Anterior cingulate cortex (tissue), 58 donors: ENCODE measurements around the gene BMP8B.

Source experiments
- DNase-seq, 58 donors: peaks; one replicate each; lab custom pipeline; 2025; lab: John Stamatoyannopoulos, UW

The BMP8B gene

GRCh38 chr1:39729842-39730241 is 58.8 kb downstream of the BMP8B start:
- DNase-seq: no peak

GRCh38 chr1:39729030-39729429 is 59.6 kb downstream of the BMP8B start:
- peak in 10 of 58 donors; percentile 5 to 34 (median 8) for DNase-seq

DNA sequence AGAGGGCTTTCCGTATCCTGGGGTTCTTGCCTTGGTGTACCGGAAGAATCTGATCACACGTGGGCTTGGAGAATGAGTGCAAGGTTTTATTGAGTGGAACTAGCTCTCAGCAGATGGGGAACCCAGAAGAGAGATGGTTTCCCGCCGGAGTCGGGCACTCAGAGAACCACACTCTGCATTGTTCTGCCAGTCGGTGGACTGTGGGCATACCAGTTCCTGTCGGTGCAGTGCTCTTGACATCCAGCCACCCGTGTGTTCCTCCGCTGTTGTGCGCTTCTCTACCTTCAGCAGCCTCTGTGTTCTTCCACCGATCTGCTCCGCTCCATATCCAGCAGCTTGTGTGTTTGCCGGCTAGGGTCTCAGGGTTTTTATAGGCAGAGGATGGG is 60.7 kb downstream of the BMP8B start:
- no peak for DNase-seq

DNA sequence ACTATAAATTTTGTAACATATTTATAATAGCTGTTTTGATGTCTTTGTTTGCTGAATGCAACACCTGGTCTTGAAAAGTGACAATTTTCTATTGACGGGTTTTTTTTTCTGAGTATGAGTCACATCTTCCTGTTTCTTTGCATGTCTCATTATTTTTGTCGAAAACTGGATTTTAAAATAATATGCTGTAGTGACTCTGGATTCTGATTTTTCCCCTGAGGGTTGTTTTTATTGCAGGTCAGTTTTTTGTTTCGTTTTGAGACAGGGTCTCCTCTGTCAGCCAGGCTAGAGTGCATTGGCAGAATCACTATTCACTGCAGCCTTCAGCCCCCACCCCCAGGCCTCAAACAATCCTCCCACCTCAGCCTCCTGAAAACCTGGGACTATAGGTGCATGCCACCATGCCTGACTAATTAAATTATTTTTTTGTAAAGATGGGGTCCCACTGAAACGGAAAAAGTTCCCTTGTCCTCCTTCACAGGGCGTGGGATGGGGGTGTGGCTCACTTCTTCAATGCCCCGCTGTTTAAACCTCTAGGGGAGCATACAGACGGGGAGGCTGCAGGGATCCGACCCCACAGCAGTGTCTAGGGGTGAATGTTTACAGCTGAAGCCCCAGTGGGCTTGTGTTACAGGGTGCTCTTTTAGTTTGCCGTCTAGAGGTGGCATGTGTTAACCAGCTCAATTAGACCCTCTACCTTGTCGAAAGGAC is 61.3 kb downstream of the BMP8B start:
- no peak for DNase-seq

- no peak for DNase-seq
Measured at GRCh38 chr1:39726600-39726999, 62.1 kb downstream of the BMP8B start.

GRCh38 chr1:39722495-39722894 is 66.2 kb downstream of the BMP8B start:
- no peak for DNase-seq

GRCh38 chr1:39721664-39722063 is 67.0 kb downstream of the BMP8B start:
- DNase-seq: no peak

DNA sequence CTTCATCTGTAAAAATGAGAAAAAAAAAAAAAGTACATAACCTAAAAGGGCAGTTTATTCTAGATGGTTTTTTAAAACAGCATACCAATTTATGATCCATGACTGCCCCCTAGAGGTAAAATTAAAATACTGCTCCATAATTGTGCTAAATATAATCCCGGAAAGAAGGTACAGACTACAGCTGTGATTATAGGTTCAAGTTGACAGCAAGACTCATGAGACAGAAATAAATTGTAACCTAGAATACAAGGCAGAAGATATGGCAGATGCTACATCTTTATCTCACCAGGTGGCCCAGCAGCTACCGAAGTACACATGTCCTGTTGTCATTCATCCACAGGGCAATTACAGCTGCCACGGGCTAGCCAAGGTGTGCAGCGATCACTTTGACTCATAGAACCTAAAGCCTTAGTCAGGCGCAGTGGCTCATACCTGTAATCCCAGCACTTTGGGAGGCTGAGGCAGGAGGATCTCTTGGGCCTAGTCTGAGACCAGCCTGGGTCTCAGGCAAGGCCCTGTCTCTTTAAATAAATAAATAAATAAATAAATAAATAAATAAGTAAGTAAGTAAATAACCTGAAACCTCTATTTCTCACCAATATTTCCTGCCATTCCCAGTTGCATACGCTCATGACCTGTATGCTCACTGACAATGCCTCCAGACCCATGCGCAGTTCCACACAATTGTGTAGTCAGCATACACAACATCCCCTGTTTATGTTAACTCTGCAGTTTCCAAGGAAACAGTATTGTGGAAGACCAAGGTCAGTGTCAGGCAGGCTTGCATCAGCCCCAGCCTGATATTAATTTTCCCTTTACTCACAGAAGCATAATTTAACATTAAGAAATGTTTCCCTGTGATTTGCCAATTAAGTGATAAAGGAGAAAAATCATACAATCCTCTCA is 68.3 kb downstream of the BMP8B start:
- peak in 1 of 58 donors; percentile 10 for DNase-seq

- DNase-seq: no peak
Measured at GRCh38 chr1:39717809-39718208, 70.9 kb downstream of the BMP8B start.

- no peak for DNase-seq
Measured at GRCh38 chr1:39713557-39713956, 75.1 kb downstream of the BMP8B start.

- no peak for DNase-seq
Measured at GRCh38 chr1:39711966-39712340, 76.7 kb downstream of the BMP8B start.

GRCh38 chr1:39711104-39711965 is 77.3 kb downstream of the BMP8B start:
- no peak for DNase-seq

GRCh38 chr1:39707506-39707905 is 81.2 kb downstream of the BMP8B start:
- no peak for DNase-seq
